ENCODE results near the gene DDX54.
A peak's percentile ranks its signal among the peaks of the same experiment; 100 is the strongest.

The DDX54 gene

GRCh38 chr12:113161415-113162016 lies 23.8 kb downstream of the DDX54 start:
- CTCF ChIA-PET, result no interaction called here
- POLR2A ChIA-PET, result interaction anchor here (1.1 kb wide), 1 partner anchor 23 kb away, joined by 5 read pairs; the partner anchor contains the start of gene DDX54
- TF ChIP-seq HDGF (IDR thresholded peaks at IDR 0.05; ENCODE audit: borderline replicate concordance) (no peak), BHLHE40 (IDR thresholded peaks at IDR 0.05; ENCODE audit: borderline replicate concordance) (no peak), SUZ12 (IDR thresholded peaks at IDR 0.05) (no peak), L3MBTL2 (conservative IDR thresholded peaks at IDR 0.05) (no peak), NFRKB (IDR thresholded peaks at IDR 0.05) (no peak), FOXA1 (IDR thresholded peaks at IDR 0.05) (no peak), ARNT (IDR thresholded peaks at IDR 0.05) (no peak), LEF1 (IDR thresholded peaks at IDR 0.05; ENCODE audit: borderline replicate concordance) (no peak), FOXK2 (IDR thresholded peaks at IDR 0.05) (no peak), CTBP1 (IDR thresholded peaks at IDR 0.05; ENCODE audit: borderline replicate concordance) (no peak)
- peak; percentile 76 for DNase-seq (ENCODE audit: extremely low spot score)

- TF ChIP-seq ARNT (IDR thresholded peaks at IDR 0.05) (no peak), BHLHE40 (IDR thresholded peaks at IDR 0.05; ENCODE audit: borderline replicate concordance) (no peak), FOXM1 (IDR thresholded peaks at IDR 0.05; ENCODE audit: borderline replicate concordance) (no peak), PKNOX1 (IDR thresholded peaks at IDR 0.05) (no peak), LEF1 (IDR thresholded peaks at IDR 0.05; ENCODE audit: borderline replicate concordance) (no peak), TARDBP (IDR thresholded peaks at IDR 0.05) (no peak), SP1 (IDR thresholded peaks at IDR 0.05) (no peak), ELF4 (IDR thresholded peaks at IDR 0.05) (no peak), CTBP1 (IDR thresholded peaks at IDR 0.05; ENCODE audit: borderline replicate concordance) (no peak), L3MBTL2 (conservative IDR thresholded peaks at IDR 0.05) (no peak), SUZ12 (IDR thresholded peaks at IDR 0.05) (no peak), NFRKB (IDR thresholded peaks at IDR 0.05) (no peak), HDGF (IDR thresholded peaks at IDR 0.05; ENCODE audit: borderline replicate concordance) (no peak), FOXA1 (IDR thresholded peaks at IDR 0.05) (no peak)
- ChIA-PET CTCF (no interaction called here), POLR2A (no interaction called here)
- no peak for DNase-seq (ENCODE audit: extremely low spot score)
Measured at GRCh38 chr12:113159937-113160336, 25.3 kb downstream of the DDX54 start.

GRCh38 chr12:113158439-113159203 lies 26.7 kb downstream of the DDX54 start:
- ChIA-PET CTCF (no interaction called here), POLR2A (no interaction called here)
- no peak for TF ChIP-seq BHLHE40 (IDR thresholded peaks at IDR 0.05; ENCODE audit: borderline replicate concordance)
- no peak for TF ChIP-seq CTBP1 (IDR thresholded peaks at IDR 0.05; ENCODE audit: borderline replicate concordance)
- TF ChIP-seq FOXM1 (IDR thresholded peaks at IDR 0.05; ENCODE audit: borderline replicate concordance), result no peak
- no peak for TF ChIP-seq SUZ12 (IDR thresholded peaks at IDR 0.05)
- no peak for DNase-seq (ENCODE audit: extremely low spot score)

- no peak for DNase-seq (ENCODE audit: extremely low spot score)
- ChIA-PET CTCF (no interaction called here), POLR2A (no interaction called here)
- TF ChIP-seq HDGF (IDR thresholded peaks at IDR 0.05; ENCODE audit: borderline replicate concordance), result no peak
- no peak for TF ChIP-seq PKNOX1 (IDR thresholded peaks at IDR 0.05)
- TF ChIP-seq NFRKB (IDR thresholded peaks at IDR 0.05), result no peak
- no peak for TF ChIP-seq SUZ12 (IDR thresholded peaks at IDR 0.05)
- TF ChIP-seq FOXA1 (IDR thresholded peaks at IDR 0.05), result no peak
- TF ChIP-seq TARDBP (IDR thresholded peaks at IDR 0.05), result no peak
- no peak for TF ChIP-seq FOXM1 (IDR thresholded peaks at IDR 0.05; ENCODE audit: borderline replicate concordance)
- TF ChIP-seq ARNT (IDR thresholded peaks at IDR 0.05), result no peak
- no peak for TF ChIP-seq LEF1 (IDR thresholded peaks at IDR 0.05; ENCODE audit: borderline replicate concordance)
- TF ChIP-seq FOXK2 (IDR thresholded peaks at IDR 0.05), result no peak
Measured at GRCh38 chr12:113157218-113157859, 27.9 kb downstream of the DDX54 start.

GRCh38 chr12:113155646-113156045 lies 29.6 kb downstream of the DDX54 start:
- no peak for TF ChIP-seq FOXA1 (IDR thresholded peaks at IDR 0.05)
- no peak for TF ChIP-seq SP1 (IDR thresholded peaks at IDR 0.05)
- TF ChIP-seq HDGF (IDR thresholded peaks at IDR 0.05; ENCODE audit: borderline replicate concordance), result no peak
- no peak for TF ChIP-seq ARNT (IDR thresholded peaks at IDR 0.05)
- no peak for TF ChIP-seq FOXM1 (IDR thresholded peaks at IDR 0.05; ENCODE audit: borderline replicate concordance)
- no peak for TF ChIP-seq CTBP1 (IDR thresholded peaks at IDR 0.05; ENCODE audit: borderline replicate concordance)
- TF ChIP-seq LEF1 (IDR thresholded peaks at IDR 0.05; ENCODE audit: borderline replicate concordance), result no peak
- no peak for TF ChIP-seq BHLHE40 (IDR thresholded peaks at IDR 0.05; ENCODE audit: borderline replicate concordance)
- no peak for TF ChIP-seq FOXK2 (IDR thresholded peaks at IDR 0.05)
- TF ChIP-seq SUZ12 (IDR thresholded peaks at IDR 0.05), result no peak
- no peak for TF ChIP-seq ZNF384 (IDR thresholded peaks at IDR 0.05)
- TF ChIP-seq TARDBP (IDR thresholded peaks at IDR 0.05), result no peak
- no peak for TF ChIP-seq ELF4 (IDR thresholded peaks at IDR 0.05)
- TF ChIP-seq L3MBTL2 (conservative IDR thresholded peaks at IDR 0.05), result no peak
- TF ChIP-seq NFRKB (IDR thresholded peaks at IDR 0.05), result no peak
- POLR2A ChIA-PET, result no interaction called here
- no peak for DNase-seq (ENCODE audit: extremely low spot score)
- CTCF ChIA-PET, result interaction anchor here (0.6 to 0.7 kb wide), 2 partner anchors 52 to 270 kb away, joined by 3 to 4 read pairs; no protein-coding TSS in a partner anchor

GRCh38 chr12:113155060-113155459 lies 30.2 kb downstream of the DDX54 start:
- POLR2A ChIA-PET, result no interaction called here

More at GRCh38 chr12:113155060-113155459, 30.2 kb downstream of the DDX54 start:
- TF ChIP-seq FOXK2 (IDR thresholded peaks at IDR 0.05), result no peak
- TF ChIP-seq NFRKB (IDR thresholded peaks at IDR 0.05), result no peak
- no peak for TF ChIP-seq CTBP1 (IDR thresholded peaks at IDR 0.05; ENCODE audit: borderline replicate concordance)
- TF ChIP-seq L3MBTL2 (conservative IDR thresholded peaks at IDR 0.05), result no peak
- no peak for TF ChIP-seq ZNF384 (IDR thresholded peaks at IDR 0.05)
- TF ChIP-seq BHLHE40 (IDR thresholded peaks at IDR 0.05; ENCODE audit: borderline replicate concordance), result no peak
- TF ChIP-seq HDGF (IDR thresholded peaks at IDR 0.05; ENCODE audit: borderline replicate concordance), result no peak
- TF ChIP-seq FOXA1 (IDR thresholded peaks at IDR 0.05), result no peak
- no peak for TF ChIP-seq LEF1 (IDR thresholded peaks at IDR 0.05; ENCODE audit: borderline replicate concordance)
- no peak for TF ChIP-seq TARDBP (IDR thresholded peaks at IDR 0.05)
- no peak for TF ChIP-seq FOXM1 (IDR thresholded peaks at IDR 0.05; ENCODE audit: borderline replicate concordance)
- TF ChIP-seq PKNOX1 (IDR thresholded peaks at IDR 0.05), result no peak
- DNase-seq (ENCODE audit: extremely low spot score), result no peak
- CTCF ChIA-PET, result interaction anchor here (0.6 to 0.7 kb wide), 2 partner anchors 51 to 270 kb away, joined by 3 to 4 read pairs; no protein-coding TSS in a partner anchor
